ENCODE results near the gene AGO4.
"Not testable (repeated sequence)": the region's sequence is repeated elsewhere in the genome, so short reads cannot be mapped to it uniquely, and the experiment has no call there.

The AGO4 gene

GRCh38 chr1:35863881-35864625 lies 56.2 kb downstream of the AGO4 start:
- H3K4me1 Mint-ChIP-seq (ENCODE audit: low read depth), result no peaks in the 10 kb centered on the region
- H3K36me3 Mint-ChIP-seq (ENCODE audit: low read depth), result no peaks in the 10 kb centered on the region
- no peak overlapping the region for H3K4me3 Mint-ChIP-seq
- no peaks in the 10 kb centered on the region for H3K9me3 Mint-ChIP-seq
- H3K27me3 Mint-ChIP-seq (ENCODE audit: low read depth), result peaks cover 7% of the 10 kb centered on the region
- H3K27ac Mint-ChIP-seq, result no peak overlapping the region
- no peak for DNase-seq (ENCODE audit: low spot score)

DNA sequence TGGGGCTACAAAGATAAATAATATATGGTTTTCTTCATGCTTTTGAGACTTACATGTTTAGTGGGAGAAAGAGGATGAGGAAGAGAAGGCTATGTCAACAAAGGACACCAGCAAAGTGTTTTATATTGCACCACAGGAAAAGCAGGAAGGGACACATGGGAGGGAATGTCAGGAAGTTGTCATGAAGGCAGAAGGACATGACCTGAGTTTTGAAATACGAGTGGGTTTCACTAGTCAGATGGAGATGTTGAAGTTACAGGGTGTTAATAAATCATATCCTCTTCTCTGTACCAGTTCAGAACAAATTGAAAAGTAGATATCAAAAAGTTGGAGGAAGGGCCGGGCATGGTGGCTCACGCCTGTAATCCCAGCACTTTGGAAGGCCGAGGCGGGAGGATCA lies 57.0 kb downstream of the AGO4 start:
- Mint-ChIP-seq H3K27ac (no peak overlapping the region), H3K27me3 (ENCODE audit: low read depth) (peaks cover 7% of the 10 kb centered on the region), H3K9me3 (no peaks in the 10 kb centered on the region), H3K4me1 (ENCODE audit: low read depth) (no peaks in the 10 kb centered on the region), H3K36me3 (ENCODE audit: low read depth) (no peaks in the 10 kb centered on the region), H3K4me3 (no peak overlapping the region)
- DNase-seq (ENCODE audit: low spot score), result no peak

- peaks cover 2% of the 10 kb centered on the region for H3K27me3 Mint-ChIP-seq (ENCODE audit: low read depth)
- no peak overlapping the region for H3K4me3 Mint-ChIP-seq
- H3K9me3 Mint-ChIP-seq, result no peaks in the 10 kb centered on the region
- DNase-seq (ENCODE audit: low spot score), result no peak
- no peak overlapping the region for H3K27ac Mint-ChIP-seq
- H3K4me1 Mint-ChIP-seq (ENCODE audit: low read depth), result no peaks in the 10 kb centered on the region
- H3K36me3 Mint-ChIP-seq (ENCODE audit: low read depth), result no peaks in the 10 kb centered on the region
Observed at GRCh38 chr1:35866991-35867390, 59.2 kb downstream of the AGO4 start.

GRCh38 chr1:35869245-35869950 lies 61.6 kb downstream of the AGO4 start:
- H3K9me3 Mint-ChIP-seq; H3K4me1 Mint-ChIP-seq (ENCODE audit: low read depth); DNase-seq (ENCODE audit: low spot score); H3K27ac Mint-ChIP-seq; H3K36me3 Mint-ChIP-seq (ENCODE audit: low read depth); H3K4me3 Mint-ChIP-seq; H3K27me3 Mint-ChIP-seq (ENCODE audit: low read depth): not testable (repeated sequence)

- H3K4me1 Mint-ChIP-seq (ENCODE audit: low read depth), result no peaks in the 10 kb centered on the region
- no peak for DNase-seq (ENCODE audit: low spot score)
- H3K27me3 Mint-ChIP-seq (ENCODE audit: low read depth), result no peaks in the 10 kb centered on the region
- no peak overlapping the region for H3K4me3 Mint-ChIP-seq
- no peaks in the 10 kb centered on the region for H3K36me3 Mint-ChIP-seq (ENCODE audit: low read depth)
- no peaks in the 10 kb centered on the region for H3K9me3 Mint-ChIP-seq
- no peak overlapping the region for H3K27ac Mint-ChIP-seq
Observed at GRCh38 chr1:35870651-35871309, 63.0 kb downstream of the AGO4 start.

- H3K4me1 Mint-ChIP-seq (ENCODE audit: low read depth), result no peaks in the 10 kb centered on the region
- H3K27me3 Mint-ChIP-seq (ENCODE audit: low read depth), result no peaks in the 10 kb centered on the region
- DNase-seq (ENCODE audit: low spot score), result no peak
- H3K4me3 Mint-ChIP-seq, result no peak overlapping the region
- H3K9me3 Mint-ChIP-seq, result no peaks in the 10 kb centered on the region
- no peak overlapping the region for H3K27ac Mint-ChIP-seq
- no peaks in the 10 kb centered on the region for H3K36me3 Mint-ChIP-seq (ENCODE audit: low read depth)
Observed at GRCh38 chr1:35873243-35873750, 65.5 kb downstream of the AGO4 start.

DNA sequence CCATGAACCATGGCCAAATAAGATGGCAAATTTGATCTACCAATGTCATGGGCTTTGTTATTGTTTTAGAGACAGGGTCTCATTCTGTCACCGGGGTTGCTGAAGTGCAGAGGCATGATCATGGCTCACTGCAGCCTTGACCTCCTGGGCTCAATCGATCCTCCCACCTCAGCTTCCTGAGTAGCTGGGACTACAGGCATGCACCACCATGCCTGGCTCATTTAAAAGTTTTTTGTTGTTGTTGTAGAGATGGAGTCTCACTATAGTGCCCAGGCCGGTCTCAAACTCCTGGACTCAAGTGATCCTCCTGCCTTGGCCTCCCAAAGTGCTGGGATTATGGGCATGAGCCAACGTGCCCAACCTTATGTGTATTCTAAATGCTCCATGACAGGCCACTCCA lies 66.3 kb downstream of the AGO4 start:
- H3K4me1 Mint-ChIP-seq (ENCODE audit: low read depth); H3K4me3 Mint-ChIP-seq; H3K36me3 Mint-ChIP-seq (ENCODE audit: low read depth); H3K9me3 Mint-ChIP-seq; H3K27ac Mint-ChIP-seq; DNase-seq (ENCODE audit: low spot score); H3K27me3 Mint-ChIP-seq (ENCODE audit: low read depth): not testable (repeated sequence)

- H3K9me3 Mint-ChIP-seq, result no peaks in the 10 kb centered on the region
- no peaks in the 10 kb centered on the region for H3K36me3 Mint-ChIP-seq (ENCODE audit: low read depth)
- no peaks in the 10 kb centered on the region for H3K27me3 Mint-ChIP-seq (ENCODE audit: low read depth)
- no peak overlapping the region for H3K27ac Mint-ChIP-seq
- H3K4me1 Mint-ChIP-seq (ENCODE audit: low read depth), result peaks cover 6% of the 10 kb centered on the region
- H3K4me3 Mint-ChIP-seq, result no peak overlapping the region
- DNase-seq (ENCODE audit: low spot score), result no peak
Observed at GRCh38 chr1:35876988-35877387, 69.2 kb downstream of the AGO4 start.

DNA sequence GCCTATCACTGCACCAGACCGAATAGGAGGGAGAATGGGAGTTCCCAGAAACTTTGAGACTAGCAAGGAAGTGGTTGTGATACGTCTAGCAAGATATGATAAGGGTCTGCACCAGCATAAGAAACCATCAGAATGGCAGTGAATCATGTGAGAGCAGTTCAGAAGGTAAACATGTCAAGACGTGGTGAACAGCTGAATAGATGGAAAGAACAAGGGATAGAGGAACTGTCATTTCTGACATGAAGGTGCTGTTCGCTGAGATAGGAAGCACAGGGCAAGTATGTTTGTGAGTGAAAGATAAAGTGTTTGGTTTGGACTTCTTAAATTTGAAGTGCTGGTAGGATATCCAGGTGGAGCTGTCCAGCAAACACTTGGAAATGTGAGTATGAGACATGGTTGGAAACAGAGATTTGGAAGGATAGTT lies 74.0 kb downstream of the AGO4 start:
- Mint-ChIP-seq H3K9me3 (no peaks in the 10 kb centered on the region), H3K27ac (peak overlapping the region; percentile 13), H3K4me1 (ENCODE audit: low read depth) (peaks cover 32% of the 10 kb centered on the region), H3K27me3 (ENCODE audit: low read depth) (no peaks in the 10 kb centered on the region), H3K4me3 (peak overlapping the region; percentile 48), H3K36me3 (ENCODE audit: low read depth) (no peaks in the 10 kb centered on the region)
- DNase-seq (ENCODE audit: low spot score), result no peak

DNA sequence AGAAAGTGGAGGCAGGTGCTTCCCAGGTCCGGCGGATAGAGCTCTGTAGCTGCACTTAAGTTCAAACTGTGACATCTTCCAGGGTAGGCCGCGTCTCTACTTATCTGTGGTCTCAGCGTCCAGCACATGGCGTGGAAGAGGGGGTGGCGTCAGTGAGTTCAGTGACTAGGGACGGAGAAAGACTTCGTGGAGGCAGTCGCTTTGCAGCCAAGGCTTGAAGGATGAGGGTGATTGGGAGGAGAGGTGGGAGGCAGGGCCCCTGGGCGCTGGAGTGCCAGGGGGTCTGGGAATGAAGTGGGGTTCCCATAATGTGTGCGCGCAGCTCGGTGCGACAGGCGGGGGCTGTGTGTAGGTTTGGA lies 74.7 kb downstream of the AGO4 start:
- no peak for DNase-seq (ENCODE audit: low spot score)
- peak overlapping the region; percentile 46 for H3K27ac Mint-ChIP-seq
- no peaks in the 10 kb centered on the region for H3K36me3 Mint-ChIP-seq (ENCODE audit: low read depth)
- no peaks in the 10 kb centered on the region for H3K9me3 Mint-ChIP-seq
- peaks cover 38% of the 10 kb centered on the region for H3K4me1 Mint-ChIP-seq (ENCODE audit: low read depth)
- H3K4me3 Mint-ChIP-seq, result peak overlapping the region; percentile 48
- no peaks in the 10 kb centered on the region for H3K27me3 Mint-ChIP-seq (ENCODE audit: low read depth)

- Mint-ChIP-seq H3K9me3 (no peaks in the 10 kb centered on the region), H3K4me1 (ENCODE audit: low read depth) (peaks cover 41% of the 10 kb centered on the region), H3K4me3 (peak within 1 kb of the TSS; percentile 95), H3K27me3 (ENCODE audit: low read depth) (no peaks in the 10 kb centered on the region), H3K27ac (peak within 1 kb of the TSS; percentile 78), H3K36me3 (ENCODE audit: low read depth) (no peaks in the 10 kb centered on the region)
- peak; percentile 97 for DNase-seq (ENCODE audit: low spot score)
Observed at GRCh38 chr1:35882945-35883634, 75.3 kb downstream of the AGO4 start, which contains the start of gene AGO1. Gene AGO1, plus strand, starts transcription at chr1:35883209. Its CDS starts 213 bp downstream, at chr1:35883422.

GRCh38 chr1:35883635-35884101 lies 75.9 kb downstream of the AGO4 start:
- peak; percentile 49 for DNase-seq (ENCODE audit: low spot score)
- peak overlapping the region; percentile 95 for H3K4me3 Mint-ChIP-seq
- peak overlapping the region; percentile 78 for H3K27ac Mint-ChIP-seq
- H3K27me3 Mint-ChIP-seq (ENCODE audit: low read depth), result no peaks in the 10 kb centered on the region
- H3K9me3 Mint-ChIP-seq, result no peaks in the 10 kb centered on the region
- H3K4me1 Mint-ChIP-seq (ENCODE audit: low read depth), result peaks cover 41% of the 10 kb centered on the region
- peaks cover under 1% of the 10 kb centered on the region for H3K36me3 Mint-ChIP-seq (ENCODE audit: low read depth)

- Mint-ChIP-seq H3K4me1 (ENCODE audit: low read depth) (peaks cover 41% of the 10 kb centered on the region), H3K27ac (no peak overlapping the region), H3K36me3 (ENCODE audit: low read depth) (peaks cover 3% of the 10 kb centered on the region)
Observed at GRCh38 chr1:35884934-35885333, 77.1 kb downstream of the AGO4 start.

More at GRCh38 chr1:35884934-35885333, 77.1 kb downstream of the AGO4 start:
- DNase-seq (ENCODE audit: low spot score), result no peak
- Mint-ChIP-seq H3K4me3 (no peak overlapping the region), H3K27me3 (ENCODE audit: low read depth) (no peaks in the 10 kb centered on the region), H3K9me3 (no peaks in the 10 kb centered on the region)
